ENCODE results near the gene LTBP3. TPM values are rescaled to one million over a fixed set of nuclear protein-coding genes. Genes with fewer than 3 reads are reported as not detected.

LTBP3 gene
- total and polyA plus RNA-seq, 9 of the 15 experiments (the other 6 are each of a cell fraction or from before 2014, with no cell fraction given): 0.06 to 20.5 (median 4.8) TPM

GRCh38 chr11:65574109-65574810 lies 16.1 kb upstream of the LTBP3 start (continued):
- TF ChIP-seq, protein P1, sequence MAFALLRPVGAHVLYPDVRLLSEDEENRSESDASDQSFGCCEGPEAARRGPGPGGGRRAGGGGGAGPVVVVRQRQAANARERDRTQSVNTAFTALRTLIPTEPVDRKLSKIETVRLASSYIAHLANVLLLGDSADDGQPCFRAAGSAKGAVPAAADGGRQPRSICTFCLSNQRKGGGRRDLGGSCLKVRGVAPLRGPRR (CRISPR knock-in tag; IDR thresholded peaks at IDR 0.05): no peak
- TF ChIP-seq CREB1 (IDR thresholded peaks at IDR 0.05) (no peak), CREB1 (CRISPR knock-in tag; IDR thresholded peaks at IDR 0.05) (peak; percentile 40), SUPT5H (IDR thresholded peaks at IDR 0.05) (peak; percentile 30; the same call in 1 of the 2 replicates), RCOR1 (IDR thresholded peaks at IDR 0.05; ENCODE audit: borderline replicate concordance in 1 of 2, low read depth in 2 of 2, low read length in 2 of 2) (no peak), ZNF507 (tag; conservative IDR thresholded peaks at IDR 0.05) (no peak), NCOA1 (IDR thresholded peaks at IDR 0.05; ENCODE audit: low read depth) (0 out of 2 replicates have a peak, but pooled peaks have one; percentile 15), EHMT2 (IDR thresholded peaks at IDR 0.05) (no peak), FOS (IDR thresholded peaks at IDR 0.05; ENCODE audit: extremely low read depth, insufficient read length) (no peak), HNRNPK (IDR thresholded peaks at IDR 0.05; ENCODE audit: low read depth, low read length, poor library complexity, severe bottlenecking) (peak; percentile 84), RFX7 (CRISPR knock-in tag; IDR thresholded peaks at IDR 0.05) (no peak), ZBTB43 (CRISPR knock-in tag; IDR thresholded peaks at IDR 0.05) (no peak), RFX1 (IDR thresholded peaks at IDR 0.05) (no peak), MAX (CRISPR knock-in tag; IDR thresholded peaks at IDR 0.05) (no peak; the same call in 1 of the 2 replicates), HDAC8 (tag; IDR thresholded peaks at IDR 0.05) (no peak), KDM5B (IDR thresholded peaks at IDR 0.05; ENCODE audit: insufficient replicate concordance, low read depth, low read length) (no peak), RBM15 (IDR thresholded peaks at IDR 0.05; ENCODE audit: insufficient read depth, low read length) (no peak), GTF3C2 (IDR thresholded peaks at IDR 0.05; ENCODE audit: borderline replicate concordance, extremely low read depth, insufficient read length) (no peak), ZNF76 (CRISPR knock-in tag; IDR thresholded peaks at IDR 0.05; ENCODE audit: borderline replicate concordance) (no peak), CEBPB (tag; IDR thresholded peaks at IDR 0.05) (no peak), ZNF23 (CRISPR knock-in tag; IDR thresholded peaks at IDR 0.05) (no peak), DMBX1 (CRISPR knock-in tag; IDR thresholded peaks at IDR 0.05; ENCODE audit: borderline replicate concordance) (no peak)
- TF ChIP-seq, protein P2, sequence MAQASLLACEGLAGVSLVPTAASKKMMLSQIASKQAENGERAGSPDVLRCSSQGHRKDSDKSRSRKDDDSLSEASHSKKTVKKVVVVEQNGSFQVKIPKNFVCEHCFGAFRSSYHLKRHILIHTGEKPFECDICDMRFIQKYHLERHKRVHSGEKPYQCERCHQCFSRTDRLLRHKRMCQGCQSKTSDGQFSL (CRISPR knock-in tag; IDR thresholded peaks at IDR 0.05): peak; percentile 98
- TF ChIP-seq, protein P2 (tag; IDR thresholded peaks at IDR 0.05): peak in 1 of 2 experiments; percentile 97; a peak in 2 of 4 replicates
